Ovary (tissue), 3 donors: ENCODE results near the gene BRS3.

ENCODE experiments used
- CTCF ChIP-seq, 3 donors: fragments of 450-650 bp in 2 of 3; fragments of 200-600 bp in 1 of 3; IDR thresholded peaks; one replicate each; pipeline versions ENCODE4 v1.5.1 to v1.8.0; 2016 to 2022; ENCODE audit warnings: antibody characterized with exemption in 3 of 3, mild to moderate bottlenecking in 1 of 3
- POLR2A ChIP-seq: fragments of 450-650 bp; IDR thresholded peaks from one replicate; pipeline ENCODE4 v1.6.1; 2017; ENCODE audit warnings: antibody characterized with exemption, mild to moderate bottlenecking, moderate library complexity
- donor health status: DM: no; HTN: no; CAD: no.

- TF ChIP-seq CTCF (IDR thresholded peaks at IDR 0.05) = no peak
- peak; percentile 45 for TF ChIP-seq POLR2A
Observed at GRCh38 chrX:136496764-136497555, 9.2 kb downstream of the BRS3 start.
